ENCODE data around the gene ALKBH4.

GRCh38 chr7:102460467-102460866 is 4.2 kb downstream of the ALKBH4 start:
- TF ChIP-seq, protein P1, sequence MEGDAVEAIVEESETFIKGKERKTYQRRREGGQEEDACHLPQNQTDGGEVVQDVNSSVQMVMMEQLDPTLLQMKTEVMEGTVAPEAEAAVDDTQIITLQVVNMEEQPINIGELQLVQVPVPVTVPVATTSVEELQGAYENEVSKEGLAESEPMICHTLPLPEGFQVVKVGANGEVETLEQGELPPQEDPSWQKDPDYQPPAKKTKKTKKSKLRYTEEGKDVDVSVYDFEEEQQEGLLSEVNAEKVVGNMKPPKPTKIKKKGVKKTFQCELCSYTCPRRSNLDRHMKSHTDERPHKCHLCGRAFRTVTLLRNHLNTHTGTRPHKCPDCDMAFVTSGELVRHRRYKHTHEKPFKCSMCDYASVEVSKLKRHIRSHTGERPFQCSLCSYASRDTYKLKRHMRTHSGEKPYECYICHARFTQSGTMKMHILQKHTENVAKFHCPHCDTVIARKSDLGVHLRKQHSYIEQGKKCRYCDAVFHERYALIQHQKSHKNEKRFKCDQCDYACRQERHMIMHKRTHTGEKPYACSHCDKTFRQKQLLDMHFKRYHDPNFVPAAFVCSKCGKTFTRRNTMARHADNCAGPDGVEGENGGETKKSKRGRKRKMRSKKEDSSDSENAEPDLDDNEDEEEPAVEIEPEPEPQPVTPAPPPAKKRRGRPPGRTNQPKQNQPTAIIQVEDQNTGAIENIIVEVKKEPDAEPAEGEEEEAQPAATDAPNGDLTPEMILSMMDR (IDR thresholded peaks at IDR 0.05): no peak
- TF ChIP-seq POLR2A (IDR thresholded peaks at IDR 0.05): no peak
